ENCODE data around the gene TMEM150C.

GRCh38 chr4:82528074-82528473, 33.7 kb downstream of the TMEM150C start:
- TF ChIP-seq CTCF (IDR thresholded peaks at IDR 0.05): no peak
- TF ChIP-seq POLR2A (IDR thresholded peaks at IDR 0.05): no peak

All from stomach (tissue), 4 donors.